Stimulated activated CD8-positive, alpha-beta memory T cell treated with anti-CD3 and anti-CD28 coated beads, Interleukin-12 subunit alpha, Interleukin-12 subunit beta, amount 100 ng/mL, for 24 hours (primary cell): ENCODE results near the gene CCDC187.

Experiments
- DNase-seq: peaks from one replicate; pipeline ENCODE4 v3.0.0-alpha.2; 2020; ENCODE audit errors: extremely low read depth

The CCDC187 gene

GRCh38 chr9:136284951-136285350, 18.9 kb downstream of the CCDC187 start:
- DNase-seq: no peak

GRCh38 chr9:136284311-136284710, 19.6 kb downstream of the CCDC187 start:
- no peak for DNase-seq

GRCh38 chr9:136283291-136284235, 20.3 kb downstream of the CCDC187 start:
- DNase-seq: peak; percentile 25

- no peak for DNase-seq
Measured at GRCh38 chr9:136282272-136282861, 21.5 kb downstream of the CCDC187 start.

GRCh38 chr9:136281421-136282271, 22.2 kb downstream of the CCDC187 start:
- no peak for DNase-seq

- DNase-seq: no peak
Measured at GRCh38 chr9:136280535-136281315, 23.2 kb downstream of the CCDC187 start.

- no peak for DNase-seq
Measured at GRCh38 chr9:136279471-136279870, 24.4 kb downstream of the CCDC187 start.

- DNase-seq: no peak
Measured at GRCh38 chr9:136278894-136279293, 25.0 kb downstream of the CCDC187 start.

- DNase-seq: no peak
Measured at GRCh38 chr9:136278221-136278620, 25.7 kb downstream of the CCDC187 start.

GRCh38 chr9:136277746-136278145, 26.1 kb downstream of the CCDC187 start:
- no peak for DNase-seq

- no peak for DNase-seq
Measured at GRCh38 chr9:136276716-136277115, 27.2 kb downstream of the CCDC187 start.

- DNase-seq: no peak
Measured at GRCh38 chr9:136275655-136276429, 28.1 kb downstream of the CCDC187 start.

- DNase-seq: no peak
Measured at GRCh38 chr9:136274786-136275654, 28.9 kb downstream of the CCDC187 start.

- DNase-seq: no peak
Measured at GRCh38 chr9:136273921-136274785, 29.7 kb downstream of the CCDC187 start.

- no peak for DNase-seq
Measured at GRCh38 chr9:136273244-136273865, 30.5 kb downstream of the CCDC187 start.

GRCh38 chr9:136270173-136270705, 33.7 kb downstream of the CCDC187 start:
- DNase-seq: no peak

- DNase-seq: no peak
Measured at GRCh38 chr9:136268735-136269134, 35.2 kb downstream of the CCDC187 start.

GRCh38 chr9:136268318-136268717, 35.6 kb downstream of the CCDC187 start:
- DNase-seq: no peak
